Measurements from ENCODE around the gene IPO7. TPM values are rescaled to one million over a fixed set of nuclear protein-coding genes. Genes with fewer than 3 reads are reported as not detected.
A peak's percentile ranks its signal among the peaks of the same experiment; 100 is the strongest.

The IPO7 gene
- total and polyA plus RNA-seq, 2 donors (not counting 1 experiment from before 2014, with no cell fraction given) = 70.0 to 128 TPM

- DNase-seq (ENCODE audit: low read depth in 2 of 2) = peak in 1 of 2 donors; percentile 21
- Histone ChIP-seq H2AFZ (ENCODE audit: low read length) (no peak overlapping the region), H3K36me3 (ENCODE audit: control insufficient read depth, insufficient read depth, low read length) (no peaks in the 10 kb centered on the region), H3K4me1 (ENCODE audit: control insufficient read depth, extremely low read depth, insufficient read depth, low read length) (no peaks in the 10 kb centered on the region), H3K9me3 (ENCODE audit: control insufficient read depth, insufficient read depth, low read depth, low read length) (no peaks in the 10 kb centered on the region), H3K27me3 (ENCODE audit: control insufficient read depth, insufficient read depth, low read length) (no peaks in the 10 kb centered on the region), H3K4me2 (ENCODE audit: extremely low read depth, insufficient read depth, low read length) (peak overlapping the region; percentile 95), H3K9ac (ENCODE audit: insufficient read depth, low read length) (no peak overlapping the region), H3K27ac (ENCODE audit: insufficient read depth, low read length) (peak overlapping the region; percentile 97), H4K20me1 (ENCODE audit: control insufficient read depth, extremely low read depth, insufficient read depth, low read length) (peaks cover 6% of the 10 kb centered on the region), H3K4me3 (replicated peaks in 1 of 4; ENCODE audit: control extremely low read depth in 1 of 4, insufficient read depth in 1 of 4, low read depth in 3 of 4, low read length in 4 of 4) (peak overlapping the region; percentile 91 to 99 (median 96)), H3K79me2 (ENCODE audit: control insufficient read depth, insufficient read depth, low read length) (peaks cover 63% of the 10 kb centered on the region)
- no peak for TF ChIP-seq CTCF (conservative IDR thresholded peaks at IDR 0.05 in 1 of 2, IDR thresholded peaks at IDR 0.05 in 1 of 2; ENCODE audit: low read depth in 1 of 2, low read length in 2 of 2)
- no peak for TF ChIP-seq EZH2 (IDR thresholded peaks at IDR 0.05; ENCODE audit: low read length, missing control alignments)
Observed at GRCh38 chr11:9386086-9386485, 1.6 kb downstream of the IPO7 start.

GRCh38 chr11:9386901-9387300, 2.4 kb downstream of the IPO7 start:
- no peak overlapping the region for H2AFZ ChIP-seq (ENCODE audit: low read length)
- no peaks in the 10 kb centered on the region for H3K9me3 ChIP-seq (ENCODE audit: control insufficient read depth, insufficient read depth, low read depth, low read length)
- H3K27ac ChIP-seq (ENCODE audit: insufficient read depth, low read length) = peak overlapping the region; percentile 2
- no peak overlapping the region for H3K9ac ChIP-seq (ENCODE audit: insufficient read depth, low read length)
- H3K36me3 ChIP-seq (ENCODE audit: control insufficient read depth, insufficient read depth, low read length) = no peaks in the 10 kb centered on the region
- H4K20me1 ChIP-seq (ENCODE audit: control insufficient read depth, extremely low read depth, insufficient read depth, low read length) = peaks cover 6% of the 10 kb centered on the region
- peak overlapping the region; percentile 51 for H3K4me2 ChIP-seq (ENCODE audit: extremely low read depth, insufficient read depth, low read length)
- no peaks in the 10 kb centered on the region for H3K4me1 ChIP-seq (ENCODE audit: control insufficient read depth, extremely low read depth, insufficient read depth, low read length)
- peak overlapping the region in 3 of 4 experiments; percentile 91 to 99 (median 94) for H3K4me3 ChIP-seq (replicated peaks in 1 of 4; ENCODE audit: control extremely low read depth in 1 of 4, insufficient read depth in 1 of 4, low read depth in 3 of 4, low read length in 4 of 4)
- H3K79me2 ChIP-seq (ENCODE audit: control insufficient read depth, insufficient read depth, low read length) = peaks cover 70% of the 10 kb centered on the region
- no peak for DNase-seq (ENCODE audit: low read depth in 2 of 2)
- TF ChIP-seq EZH2 (IDR thresholded peaks at IDR 0.05; ENCODE audit: low read length, missing control alignments) = no peak
- no peak for TF ChIP-seq CTCF (conservative IDR thresholded peaks at IDR 0.05 in 1 of 2, IDR thresholded peaks at IDR 0.05 in 1 of 2; ENCODE audit: low read depth in 1 of 2, low read length in 2 of 2)
- no peaks in the 10 kb centered on the region for H3K27me3 ChIP-seq (ENCODE audit: control insufficient read depth, insufficient read depth, low read length)

GRCh38 chr11:9396310-9396709, 11.9 kb downstream of the IPO7 start:
- Histone ChIP-seq H3K9me3 (ENCODE audit: control insufficient read depth, insufficient read depth, low read depth, low read length) (no peaks in the 10 kb centered on the region), H3K36me3 (ENCODE audit: control insufficient read depth, insufficient read depth, low read length) (no peaks in the 10 kb centered on the region), H3K9ac (ENCODE audit: insufficient read depth, low read length) (no peak overlapping the region), H2AFZ (ENCODE audit: low read length) (no peak overlapping the region), H3K4me2 (ENCODE audit: extremely low read depth, insufficient read depth, low read length) (no peak overlapping the region), H4K20me1 (ENCODE audit: control insufficient read depth, extremely low read depth, insufficient read depth, low read length) (no peaks in the 10 kb centered on the region), H3K79me2 (ENCODE audit: control insufficient read depth, insufficient read depth, low read length) (peaks cover 96% of the 10 kb centered on the region), H3K4me1 (ENCODE audit: control insufficient read depth, extremely low read depth, insufficient read depth, low read length) (peaks cover 3% of the 10 kb centered on the region), H3K27ac (ENCODE audit: insufficient read depth, low read length) (no peak overlapping the region), H3K27me3 (ENCODE audit: control insufficient read depth, insufficient read depth, low read length) (no peaks in the 10 kb centered on the region), H3K4me3 (replicated peaks in 1 of 4; ENCODE audit: control extremely low read depth in 1 of 4, insufficient read depth in 1 of 4, low read depth in 3 of 4, low read length in 4 of 4) (no peak overlapping the region)
- TF ChIP-seq CTCF (conservative IDR thresholded peaks at IDR 0.05 in 1 of 2, IDR thresholded peaks at IDR 0.05 in 1 of 2; ENCODE audit: low read depth in 1 of 2, low read length in 2 of 2) (no peak), EZH2 (IDR thresholded peaks at IDR 0.05; ENCODE audit: low read length, missing control alignments) (no peak)
- DNase-seq (ENCODE audit: low read depth in 2 of 2) = peak in 1 of 2 donors; percentile 35
